Measurements from ENCODE around the gene PCDH9.

PCDH9 gene

GRCh38 chr13:66312312-66313087 is 917.6 kb downstream of the PCDH9 start:
- Histone ChIP-seq H3K9ac (ENCODE audit: low read length) (no peak overlapping the region), H3K56ac (ENCODE audit: low read length) (no peak overlapping the region), H4K5ac (ENCODE audit: low read length) (no peak overlapping the region), H3K36me3 (ENCODE audit: control insufficient read depth, insufficient read depth, low read length) (no peaks in the 10 kb centered on the region), H3K4ac (ENCODE audit: low read depth, low read length) (no peak overlapping the region), H3K23ac (ENCODE audit: low read length) (no peak overlapping the region), H3K27ac (ENCODE audit: low read depth, low read length) (no peak overlapping the region), H3K27me3 (ENCODE audit: insufficient read depth, low read length, poor library complexity) (no peaks in the 10 kb centered on the region), H2BK5ac (ENCODE audit: low read length) (no peak overlapping the region), H2AK5ac (ENCODE audit: low read length) (no peak overlapping the region), H3K18ac (ENCODE audit: low read length) (no peak overlapping the region), H4K8ac (ENCODE audit: low read depth, low read length) (no peak overlapping the region), H2BK15ac (replicated peaks; ENCODE audit: low read depth) (no peak overlapping the region), H3K4me3 (ENCODE audit: low read length) (no peak overlapping the region), H3K79me1 (ENCODE audit: low read length) (no peaks in the 10 kb centered on the region), H3K4me2 (ENCODE audit: low read length) (no peak overlapping the region), H3K79me2 (ENCODE audit: control insufficient read depth, insufficient read depth, low read length) (no peaks in the 10 kb centered on the region), H3K4me1 (ENCODE audit: control insufficient read depth, low read depth, low read length) (no peaks in the 10 kb centered on the region), H2BK120ac (ENCODE audit: low read depth, low read length) (no peak overlapping the region)
- no peak for DNase-seq
- WGBS (ENCODE audit: extremely low coverage, insufficient coverage, low lambda C conversion rate): 100% methylated on average over 1 of the region's 10 CpGs

- Histone ChIP-seq H2AK5ac (ENCODE audit: low read length) (no peak overlapping the region), H3K27ac (ENCODE audit: low read depth, low read length) (no peak overlapping the region), H3K18ac (ENCODE audit: low read length) (no peak overlapping the region), H2BK120ac (ENCODE audit: low read depth, low read length) (no peak overlapping the region), H2BK15ac (replicated peaks; ENCODE audit: low read depth) (no peak overlapping the region), H3K27me3 (ENCODE audit: insufficient read depth, low read length, poor library complexity) (no peaks in the 10 kb centered on the region), H3K4ac (ENCODE audit: low read depth, low read length) (no peak overlapping the region), H3K23ac (ENCODE audit: low read length) (no peak overlapping the region), H4K5ac (ENCODE audit: low read length) (no peak overlapping the region), H3K56ac (ENCODE audit: low read length) (no peak overlapping the region), H3K79me2 (ENCODE audit: control insufficient read depth, insufficient read depth, low read length) (no peaks in the 10 kb centered on the region), H3K79me1 (ENCODE audit: low read length) (no peaks in the 10 kb centered on the region), H4K8ac (ENCODE audit: low read depth, low read length) (no peak overlapping the region), H3K4me2 (ENCODE audit: low read length) (no peak overlapping the region), H3K9ac (ENCODE audit: low read length) (no peak overlapping the region), H3K4me3 (ENCODE audit: low read length) (no peak overlapping the region), H2BK5ac (ENCODE audit: low read length) (no peak overlapping the region), H3K4me1 (ENCODE audit: control insufficient read depth, low read depth, low read length) (no peaks in the 10 kb centered on the region), H3K36me3 (ENCODE audit: control insufficient read depth, insufficient read depth, low read length) (no peaks in the 10 kb centered on the region)
- WGBS (ENCODE audit: extremely low coverage, insufficient coverage, low lambda C conversion rate): no CpG with 5 or more reads among the region's 5 CpGs
- DNase-seq: no peak
Observed at GRCh38 chr13:66305961-66306617, 924.0 kb downstream of the PCDH9 start.

- Histone ChIP-seq H3K79me2 (ENCODE audit: control insufficient read depth, insufficient read depth, low read length) (no peaks in the 10 kb centered on the region), H3K4ac (ENCODE audit: low read depth, low read length) (no peak overlapping the region), H2BK15ac (replicated peaks; ENCODE audit: low read depth) (no peak overlapping the region), H3K56ac (ENCODE audit: low read length) (no peak overlapping the region), H4K5ac (ENCODE audit: low read length) (no peak overlapping the region), H3K27ac (ENCODE audit: low read depth, low read length) (no peak overlapping the region), H3K18ac (ENCODE audit: low read length) (no peak overlapping the region), H2BK5ac (ENCODE audit: low read length) (no peak overlapping the region), H3K36me3 (ENCODE audit: control insufficient read depth, insufficient read depth, low read length) (no peaks in the 10 kb centered on the region), H2AK5ac (ENCODE audit: low read length) (no peak overlapping the region), H3K4me3 (ENCODE audit: low read length) (no peak overlapping the region), H3K79me1 (ENCODE audit: low read length) (no peaks in the 10 kb centered on the region), H3K4me2 (ENCODE audit: low read length) (no peak overlapping the region), H2BK120ac (ENCODE audit: low read depth, low read length) (no peak overlapping the region), H3K9ac (ENCODE audit: low read length) (no peak overlapping the region), H4K8ac (ENCODE audit: low read depth, low read length) (no peak overlapping the region), H3K4me1 (ENCODE audit: control insufficient read depth, low read depth, low read length) (no peaks in the 10 kb centered on the region), H3K23ac (ENCODE audit: low read length) (no peak overlapping the region), H3K27me3 (ENCODE audit: insufficient read depth, low read length, poor library complexity) (no peaks in the 10 kb centered on the region)
- DNase-seq: no peak
Observed at GRCh38 chr13:66301482-66301881, 928.7 kb downstream of the PCDH9 start.

- no peak overlapping the region for H3K9ac ChIP-seq (ENCODE audit: low read length)
- H2AK5ac ChIP-seq (ENCODE audit: low read length): no peak overlapping the region
- WGBS (ENCODE audit: extremely low coverage, insufficient coverage, low lambda C conversion rate): no CpG with 5 or more reads among the region's 1 CpG
- no peak overlapping the region for H4K8ac ChIP-seq (ENCODE audit: low read depth, low read length)
- no peak overlapping the region for H3K4ac ChIP-seq (ENCODE audit: low read depth, low read length)
- H3K4me1 ChIP-seq (ENCODE audit: control insufficient read depth, low read depth, low read length): no peaks in the 10 kb centered on the region
- H3K18ac ChIP-seq (ENCODE audit: low read length): no peak overlapping the region
- H2BK120ac ChIP-seq (ENCODE audit: low read depth, low read length): no peak overlapping the region
- no peaks in the 10 kb centered on the region for H3K27me3 ChIP-seq (ENCODE audit: insufficient read depth, low read length, poor library complexity)
- no peak overlapping the region for H4K5ac ChIP-seq (ENCODE audit: low read length)
- no peaks in the 10 kb centered on the region for H3K36me3 ChIP-seq (ENCODE audit: control insufficient read depth, insufficient read depth, low read length)
- no peak overlapping the region for H3K56ac ChIP-seq (ENCODE audit: low read length)
- H2BK15ac ChIP-seq (replicated peaks; ENCODE audit: low read depth): no peak overlapping the region
- H3K4me3 ChIP-seq (ENCODE audit: low read length): no peak overlapping the region
- H3K79me2 ChIP-seq (ENCODE audit: control insufficient read depth, insufficient read depth, low read length): no peaks in the 10 kb centered on the region
- H3K4me2 ChIP-seq (ENCODE audit: low read length): no peak overlapping the region
- H3K79me1 ChIP-seq (ENCODE audit: low read length): no peaks in the 10 kb centered on the region
- H2BK5ac ChIP-seq (ENCODE audit: low read length): no peak overlapping the region
- no peak overlapping the region for H3K27ac ChIP-seq (ENCODE audit: low read depth, low read length)
- DNase-seq: no peak
- no peak overlapping the region for H3K23ac ChIP-seq (ENCODE audit: low read length)
Observed at GRCh38 chr13:66301006-66301405, 929.1 kb downstream of the PCDH9 start.

GRCh38 chr13:66296875-66297274 is 933.3 kb downstream of the PCDH9 start:
- no peak overlapping the region for H2AK5ac ChIP-seq (ENCODE audit: low read length)
- no CpG with 5 or more reads among the region's 1 CpG for WGBS (ENCODE audit: extremely low coverage, insufficient coverage, low lambda C conversion rate)
- H3K27ac ChIP-seq (ENCODE audit: low read depth, low read length): no peak overlapping the region
- no peak overlapping the region for H4K8ac ChIP-seq (ENCODE audit: low read depth, low read length)
- no peak overlapping the region for H3K4ac ChIP-seq (ENCODE audit: low read depth, low read length)
- H3K4me1 ChIP-seq (ENCODE audit: control insufficient read depth, low read depth, low read length): no peaks in the 10 kb centered on the region
- no peak for DNase-seq
- no peak overlapping the region for H3K4me2 ChIP-seq (ENCODE audit: low read length)
- H2BK5ac ChIP-seq (ENCODE audit: low read length): no peak overlapping the region
- no peak overlapping the region for H3K23ac ChIP-seq (ENCODE audit: low read length)
- no peaks in the 10 kb centered on the region for H3K79me1 ChIP-seq (ENCODE audit: low read length)
- H3K27me3 ChIP-seq (ENCODE audit: insufficient read depth, low read length, poor library complexity): no peaks in the 10 kb centered on the region
- no peak overlapping the region for H3K18ac ChIP-seq (ENCODE audit: low read length)
- no peak overlapping the region for H3K56ac ChIP-seq (ENCODE audit: low read length)
- no peaks in the 10 kb centered on the region for H3K79me2 ChIP-seq (ENCODE audit: control insufficient read depth, insufficient read depth, low read length)
- H3K36me3 ChIP-seq (ENCODE audit: control insufficient read depth, insufficient read depth, low read length): no peaks in the 10 kb centered on the region
- H2BK15ac ChIP-seq (replicated peaks; ENCODE audit: low read depth): no peak overlapping the region
- no peak overlapping the region for H3K9ac ChIP-seq (ENCODE audit: low read length)
- no peak overlapping the region for H3K4me3 ChIP-seq (ENCODE audit: low read length)
- H4K5ac ChIP-seq (ENCODE audit: low read length): no peak overlapping the region
- H2BK120ac ChIP-seq (ENCODE audit: low read depth, low read length): no peak overlapping the region

GRCh38 chr13:66296328-66296727 is 933.8 kb downstream of the PCDH9 start:
- Histone ChIP-seq H3K79me1 (ENCODE audit: low read length) (no peaks in the 10 kb centered on the region), H3K18ac (ENCODE audit: low read length) (no peak overlapping the region), H2AK5ac (ENCODE audit: low read length) (no peak overlapping the region), H4K8ac (ENCODE audit: low read depth, low read length) (no peak overlapping the region), H3K4me1 (ENCODE audit: control insufficient read depth, low read depth, low read length) (no peaks in the 10 kb centered on the region), H3K36me3 (ENCODE audit: control insufficient read depth, insufficient read depth, low read length) (no peaks in the 10 kb centered on the region), H3K4ac (ENCODE audit: low read depth, low read length) (no peak overlapping the region), H3K23ac (ENCODE audit: low read length) (no peak overlapping the region), H3K56ac (ENCODE audit: low read length) (no peak overlapping the region), H4K5ac (ENCODE audit: low read length) (no peak overlapping the region), H3K27ac (ENCODE audit: low read depth, low read length) (no peak overlapping the region), H2BK120ac (ENCODE audit: low read depth, low read length) (no peak overlapping the region), H3K9ac (ENCODE audit: low read length) (no peak overlapping the region), H3K4me3 (ENCODE audit: low read length) (no peak overlapping the region), H2BK5ac (ENCODE audit: low read length) (no peak overlapping the region), H3K4me2 (ENCODE audit: low read length) (no peak overlapping the region), H3K79me2 (ENCODE audit: control insufficient read depth, insufficient read depth, low read length) (no peaks in the 10 kb centered on the region), H3K27me3 (ENCODE audit: insufficient read depth, low read length, poor library complexity) (no peaks in the 10 kb centered on the region), H2BK15ac (replicated peaks; ENCODE audit: low read depth) (no peak overlapping the region)
- no peak for DNase-seq
